HepG2 (cell line): ENCODE results near the gene SLC12A2. TPM values are rescaled to one million over a fixed set of nuclear protein-coding genes. Genes with fewer than 3 reads are reported as not detected.

ENCODE experiments used
- ATAC-seq: fragments of 200-7000 bp; cut with Tn5 transposase; 3 replicates; pipeline ENCODE4 v1.9.1; 2020; ENCODE audit warnings: mild to moderate bottlenecking, moderate library complexity
- BruUV-seq: library from RNA; stranded (reverse); fragments of 400-500 nt; replicated peaks from 2 replicates; lab custom pipeline; 2021; lab: Mats Ljungman, UMichigan
- CTCF ChIA-PET: fragments of 300-600 bp; formaldehyde crosslinking; extraction: SDS; loops from one replicate; lab custom pipeline; 2021; ENCODE audit warnings: low total read pairs, inconsistent platforms, low intra/inter-chr PET ratio; lab: Yijun Ruan, JAX
- POLR2A ChIA-PET: fragments of 350-600 bp; sonication (Branson Sonifier 250); formaldehyde crosslinking; loops from one replicate; lab custom pipeline; 2020; ENCODE audit warnings: antibody characterized with exemption, inconsistent platforms; lab: Yijun Ruan, JAX
- DNase-seq: peaks from one replicate; pipeline ENCODE4 v3.0.0-alpha.2; 2015; ENCODE audit warnings: low spot score
- FAIRE-seq: peaks from 3 replicates; lab custom pipeline; 2011; peaks lifted over from hg19 to GRCh38; lab: Jason Lieb, UNC
- H2AFZ ChIP-seq: one replicate; pipeline ENCODE4 v1.6.1; 2011; ENCODE audit warnings: low read length, inconsistent platforms
- H3K27ac ChIP-seq: fragments of 300-600 bp; 3 replicates; pipeline ENCODE4 v1.8.0; 2011; ENCODE audit warnings: mixed run types, mild to moderate bottlenecking, mixed read lengths, low read length, inconsistent platforms; ENCODE audit not compliant: insufficient read depth; ENCODE audit errors: extremely low read length
- H3K27me3 ChIP-seq, 2 experiments: fragments of 200-600 bp in 1 of 2; 2 replicates in 1 of 2; 3 replicates in 1 of 2; pipeline versions ENCODE4 v1.6.0 to v1.8.0; 2011; ENCODE audit warnings: low read length in 2 of 2, mild to moderate bottlenecking in 2 of 2, moderate library complexity in 2 of 2, inconsistent platforms in 1 of 2; ENCODE audit not compliant: insufficient read depth in 2 of 2, control insufficient read depth in 1 of 2
- H3K36me3 ChIP-seq, 2 experiments: fragments of 200-600 bp in 1 of 2; replicated peaks in 1 of 2; 2 replicates in 1 of 2; 3 replicates in 1 of 2; pipeline versions ENCODE4 v1.5.1 to v1.8.0; 2011; ENCODE audit warnings: low read length in 2 of 2, inconsistent platforms in 1 of 2; ENCODE audit not compliant: insufficient read depth in 2 of 2, control insufficient read depth in 1 of 2
- H3K4me1 ChIP-seq: 2 replicates; pipeline ENCODE4 v1.5.1; 2012; ENCODE audit warnings: low read length, inconsistent platforms; ENCODE audit not compliant: insufficient read depth
- H3K4me2 ChIP-seq: 2 replicates; pipeline ENCODE4 v1.6.0; 2011; ENCODE audit warnings: low read depth, low read length, inconsistent platforms
- H3K4me3 ChIP-seq, 3 experiments: fragments of 200-600 bp in 1 of 3; sonication (generic), shearing (Covaris generic) in 1 of 3; replicated peaks in 1 of 3; 2 replicates each; pipeline ENCODE4 v1.5.1; 2011 to 2016; ENCODE audit warnings: low read length in 3 of 3, inconsistent platforms in 2 of 3, low read depth in 2 of 3, mild to moderate bottlenecking in 2 of 3, control low read depth in 1 of 3, mixed read lengths in 1 of 3; ENCODE audit not compliant: insufficient read depth in 1 of 3
- H3K79me2 ChIP-seq: one replicate; pipeline ENCODE4 v1.6.1; 2011; ENCODE audit warnings: low read length, inconsistent platforms; ENCODE audit not compliant: insufficient read depth
- H3K9ac ChIP-seq: 2 replicates; pipeline ENCODE4 v1.6.0; 2011; ENCODE audit warnings: mild to moderate bottlenecking, low read depth, low read length, inconsistent platforms; ENCODE audit not compliant: insufficient read depth
- H3K9me3 ChIP-seq: 2 replicates; pipeline ENCODE4 v1.5.1; 2012; ENCODE audit warnings: mild to moderate bottlenecking, low read length
- H4K20me1 ChIP-seq: 2 replicates; pipeline ENCODE4 v1.6.0; 2011; ENCODE audit warnings: inconsistent platforms, mild to moderate bottlenecking, low read length, moderate library complexity; ENCODE audit not compliant: insufficient read depth
- CREM ChIP-seq, 2 experiments: sonication (generic) in 1 of 2; formaldehyde crosslinking in 1 of 2; IDR thresholded peaks; 2 replicates each; pipeline versions ENCODE4 v1.4.0 to v1.6.1; 2016 to 2020; ENCODE audit warnings: antibody characterized with exemption in 1 of 2, mild to moderate bottlenecking in 1 of 2, missing genetic modification reagents in 1 of 2
- DNMT1 ChIP-seq: sonication (generic); formaldehyde crosslinking; IDR thresholded peaks from 2 replicates; pipeline ENCODE4 v1.5.1; 2020; ENCODE audit warnings: mild to moderate bottlenecking, missing genetic modification reagents
- HNF1B ChIP-seq: sonication (generic); formaldehyde crosslinking; IDR thresholded peaks from 2 replicates; pipeline ENCODE4 v1.5.1; 2020; ENCODE audit warnings: mild to moderate bottlenecking, moderate library complexity, missing genetic modification reagents
- NFKBIZ ChIP-seq: IDR thresholded peaks from 2 replicates; pipeline ENCODE4 v1.6.1; 2018; ENCODE audit warnings: missing genetic modification reagents, missing compliant biosample characterization
- SP4 ChIP-seq: sonication (generic); formaldehyde crosslinking; IDR thresholded peaks from 2 replicates; pipeline ENCODE4 v1.8.1; 2023; ENCODE audit warnings: mild to moderate bottlenecking, missing genetic modification reagents
- TBX3 ChIP-seq: fragments of 450-650 bp; IDR thresholded peaks from 2 replicates; pipeline ENCODE4 v1.6.1; 2017; ENCODE audit warnings: antibody characterized with exemption, mild to moderate bottlenecking, inconsistent platforms, borderline replicate concordance
- TEAD2 ChIP-seq: sonication (generic); formaldehyde crosslinking; IDR thresholded peaks from 2 replicates; pipeline ENCODE4 v1.9.0; 2021; ENCODE audit warnings: missing genetic modification reagents
- TGIF2 ChIP-seq: IDR thresholded peaks from 2 replicates; pipeline ENCODE4 v1.6.1; 2016; ENCODE audit warnings: control low read depth, missing compliant biosample characterization
- ZBTB25 ChIP-seq: IDR thresholded peaks from 2 replicates; pipeline ENCODE4 v1.6.1; 2018; ENCODE audit warnings: missing genetic modification reagents
- ZNF292 ChIP-seq: sonication (generic); formaldehyde crosslinking; IDR thresholded peaks from 2 replicates; pipeline ENCODE4 v1.8.1; 2022; ENCODE audit warnings: mild to moderate bottlenecking, low read depth, missing genetic modification reagents, borderline replicate concordance
- ZNF660 ChIP-seq: sonication (generic); formaldehyde crosslinking; IDR thresholded peaks from 2 replicates; pipeline ENCODE4 v1.5.1; 2020; ENCODE audit warnings: mild to moderate bottlenecking, low read depth, missing genetic modification reagents, borderline replicate concordance
- ZNF672 ChIP-seq: sonication (generic); formaldehyde crosslinking; IDR thresholded peaks from 2 replicates; pipeline ENCODE4 v1.8.1; 2022; ENCODE audit warnings: missing genetic modification reagents
- WGBS: methylation state at CpG from one replicate; pipeline ENCODE4 v1.1.6; 2017; ENCODE audit warnings: low lambda C conversion rate; 5-methylcytosine and 5-hydroxymethylcytosine counted together
- in situ Hi-C: cut with HindIII; loops from 2 replicates; pipeline ENCODE4 v1.10.0; 2017; ENCODE audit warnings: low pct_unique_long_range_greater_than_20kb; ENCODE audit not compliant: extremely low pct_ligation_motif_present
- intact Hi-C: fragments of 100-400 bp; cut with micrococcal nuclease; formaldehyde crosslinking; loops from one replicate; pipeline ENCODE4 v1.10.0; 2022; ENCODE audit not compliant: unreplicated experiment
- polyA plus RNA-seq, 8 experiments: library from polyadenylated mRNA; depleted of rRNA in 3 of 8; stranded (reverse) in 7 of 8; unstranded in 1 of 8; fragments of >200 nt; fragmentation: Illumina TruSeq in 4 of 8; extraction: Trizol in 4 of 8; gene quantifications; 2 replicates each; pipeline versions ENCODE4 v1.2.1 to v1.2.3, GENCODE V29; 2011 to 2016; ENCODE audit warnings: low read depth in 4 of 8, missing spikeins in 1 of 8, mixed read lengths in 1 of 8; ENCODE audit not compliant: insufficient read depth in 1 of 8
- total RNA-seq, 5 experiments: library from RNA; depleted of rRNA; stranded (reverse); fragments of >200 nt; fragmentation: Illumina TruSeq; extraction: Trizol; gene quantifications; 2 replicates each; pipeline ENCODE4 v1.2.3, GENCODE V29; 2016; ENCODE audit warnings: low read depth in 1 of 5
- TF ChIP-seq, protein P1 (sequence below): sonication (generic); formaldehyde crosslinking; IDR thresholded peaks from 2 replicates; pipeline ENCODE4 v1.4.0; 2020; ENCODE audit warnings: missing genetic modification reagents
- TF ChIP-seq, protein P2 (sequence below): sonication (generic); formaldehyde crosslinking; IDR thresholded peaks from 2 replicates; pipeline ENCODE4 v1.4.0; 2020; ENCODE audit warnings: missing genetic modification reagents
- TF ChIP-seq, protein P3 (sequence below): sonication (generic); formaldehyde crosslinking; IDR thresholded peaks from 2 replicates; pipeline ENCODE4 v1.4.0; 2020; ENCODE audit warnings: missing genetic modification reagents

Gene SLC12A2
- total and polyA plus RNA-seq, 2 of the 13 experiments (the other 11 are each of a cell fraction or from before 2014, with no cell fraction given), result 4.0 to 9.7 TPM

- no peaks in the 10 kb centered on the region for H3K36me3 ChIP-seq
- H3K4me2 ChIP-seq, result no peak overlapping the region
- BruUV-seq, result no TSS peak
- H4K20me1 ChIP-seq, result no peaks in the 10 kb centered on the region
- H3K27ac ChIP-seq, result no peak overlapping the region
- no peak overlapping the region for H2AFZ ChIP-seq
- POLR2A ChIA-PET, result no interaction called here
- H3K4me3 ChIP-seq, result no peak overlapping the region
- no peaks in the 10 kb centered on the region for H3K4me1 ChIP-seq
- H3K27me3 ChIP-seq, result no peaks in the 10 kb centered on the region
- no peaks in the 10 kb centered on the region for H3K79me2 ChIP-seq
- intact Hi-C loops, result no loop called here
- in situ Hi-C loops, result no loop called here
- DNase-seq (no peak), ATAC-seq (no peak), FAIRE-seq (no peak)
- 57% methylated on average over 2 of the region's 2 CpGs for WGBS
- no peaks in the 10 kb centered on the region for H3K9me3 ChIP-seq
- CTCF ChIA-PET, result no interaction called here
- H3K9ac ChIP-seq, result no peak overlapping the region
- no peak for TF ChIP-seq NFKBIZ (CRISPR knock-in tag)
- TF ChIP-seq, protein P1, sequence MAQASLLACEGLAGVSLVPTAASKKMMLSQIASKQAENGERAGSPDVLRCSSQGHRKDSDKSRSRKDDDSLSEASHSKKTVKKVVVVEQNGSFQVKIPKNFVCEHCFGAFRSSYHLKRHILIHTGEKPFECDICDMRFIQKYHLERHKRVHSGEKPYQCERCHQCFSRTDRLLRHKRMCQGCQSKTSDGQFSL (CRISPR knock-in tag), result no peak
- TF ChIP-seq DNMT1 (CRISPR knock-in tag), result no peak
- TF ChIP-seq, protein P2, sequence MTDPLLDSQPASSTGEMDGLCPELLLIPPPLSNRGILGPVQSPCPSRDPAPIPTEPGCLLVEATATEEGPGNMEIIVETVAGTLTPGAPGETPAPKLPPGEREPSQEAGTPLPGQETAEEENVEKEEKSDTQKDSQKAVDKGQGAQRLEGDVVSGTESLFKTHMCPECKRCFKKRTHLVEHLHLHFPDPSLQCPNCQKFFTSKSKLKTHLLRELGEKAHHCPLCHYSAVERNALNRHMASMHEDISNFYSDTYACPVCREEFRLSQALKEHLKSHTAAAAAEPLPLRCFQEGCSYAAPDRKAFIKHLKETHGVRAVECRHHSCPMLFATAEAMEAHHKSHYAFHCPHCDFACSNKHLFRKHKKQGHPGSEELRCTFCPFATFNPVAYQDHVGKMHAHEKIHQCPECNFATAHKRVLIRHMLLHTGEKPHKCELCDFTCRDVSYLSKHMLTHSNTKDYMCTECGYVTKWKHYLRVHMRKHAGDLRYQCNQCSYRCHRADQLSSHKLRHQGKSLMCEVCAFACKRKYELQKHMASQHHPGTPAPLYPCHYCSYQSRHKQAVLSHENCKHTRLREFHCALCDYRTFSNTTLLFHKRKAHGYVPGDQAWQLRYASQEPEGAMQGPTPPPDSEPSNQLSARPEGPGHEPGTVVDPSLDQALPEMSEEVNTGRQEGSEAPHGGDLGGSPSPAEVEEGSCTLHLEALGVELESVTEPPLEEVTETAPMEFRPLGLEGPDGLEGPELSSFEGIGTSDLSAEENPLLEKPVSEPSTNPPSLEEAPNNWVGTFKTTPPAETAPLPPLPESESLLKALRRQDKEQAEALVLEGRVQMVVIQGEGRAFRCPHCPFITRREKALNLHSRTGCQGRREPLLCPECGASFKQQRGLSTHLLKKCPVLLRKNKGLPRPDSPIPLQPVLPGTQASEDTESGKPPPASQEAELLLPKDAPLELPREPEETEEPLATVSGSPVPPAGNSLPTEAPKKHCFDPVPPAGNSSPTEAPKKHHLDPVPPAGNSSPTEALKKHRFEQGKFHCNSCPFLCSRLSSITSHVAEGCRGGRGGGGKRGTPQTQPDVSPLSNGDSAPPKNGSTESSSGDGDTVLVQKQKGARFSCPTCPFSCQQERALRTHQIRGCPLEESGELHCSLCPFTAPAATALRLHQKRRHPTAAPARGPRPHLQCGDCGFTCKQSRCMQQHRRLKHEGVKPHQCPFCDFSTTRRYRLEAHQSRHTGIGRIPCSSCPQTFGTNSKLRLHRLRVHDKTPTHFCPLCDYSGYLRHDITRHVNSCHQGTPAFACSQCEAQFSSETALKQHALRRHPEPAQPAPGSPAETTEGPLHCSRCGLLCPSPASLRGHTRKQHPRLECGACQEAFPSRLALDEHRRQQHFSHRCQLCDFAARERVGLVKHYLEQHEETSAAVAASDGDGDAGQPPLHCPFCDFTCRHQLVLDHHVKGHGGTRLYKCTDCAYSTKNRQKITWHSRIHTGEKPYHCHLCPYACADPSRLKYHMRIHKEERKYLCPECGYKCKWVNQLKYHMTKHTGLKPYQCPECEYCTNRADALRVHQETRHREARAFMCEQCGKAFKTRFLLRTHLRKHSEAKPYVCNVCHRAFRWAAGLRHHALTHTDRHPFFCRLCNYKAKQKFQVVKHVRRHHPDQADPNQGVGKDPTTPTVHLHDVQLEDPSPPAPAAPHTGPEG, result no peak
- no peak for TF ChIP-seq ZBTB25 (CRISPR knock-in tag)
- TF ChIP-seq TEAD2 (CRISPR knock-in tag), result no peak
- no peak for TF ChIP-seq CREM (IDR thresholded peaks at IDR 0.05)
- TF ChIP-seq CREM (CRISPR knock-in tag; IDR thresholded peaks at IDR 0.05), result no peak
- TF ChIP-seq HNF1B (CRISPR knock-in tag), result no peak
- TF ChIP-seq TGIF2 (CRISPR knock-in tag), result no peak
- TF ChIP-seq ZNF660 (CRISPR knock-in tag), result no peak
- TF ChIP-seq ZNF672 (CRISPR knock-in tag), result no peak
- TF ChIP-seq, protein P3, sequence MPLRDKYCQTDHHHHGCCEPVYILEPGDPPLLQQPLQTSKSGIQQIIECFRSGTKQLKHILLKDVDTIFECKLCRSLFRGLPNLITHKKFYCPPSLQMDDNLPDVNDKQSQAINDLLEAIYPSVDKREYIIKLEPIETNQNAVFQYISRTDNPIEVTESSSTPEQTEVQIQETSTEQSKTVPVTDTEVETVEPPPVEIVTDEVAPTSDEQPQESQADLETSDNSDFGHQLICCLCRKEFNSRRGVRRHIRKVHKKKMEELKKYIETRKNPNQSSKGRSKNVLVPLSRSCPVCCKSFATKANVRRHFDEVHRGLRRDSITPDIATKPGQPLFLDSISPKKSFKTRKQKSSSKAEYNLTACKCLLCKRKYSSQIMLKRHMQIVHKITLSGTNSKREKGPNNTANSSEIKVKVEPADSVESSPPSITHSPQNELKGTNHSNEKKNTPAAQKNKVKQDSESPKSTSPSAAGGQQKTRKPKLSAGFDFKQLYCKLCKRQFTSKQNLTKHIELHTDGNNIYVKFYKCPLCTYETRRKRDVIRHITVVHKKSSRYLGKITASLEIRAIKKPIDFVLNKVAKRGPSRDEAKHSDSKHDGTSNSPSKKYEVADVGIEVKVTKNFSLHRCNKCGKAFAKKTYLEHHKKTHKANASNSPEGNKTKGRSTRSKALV (CRISPR knock-in tag), result no peak
- no peak for TF ChIP-seq SP4
- TF ChIP-seq ZNF292 (CRISPR knock-in tag), result no peak
- no peak for TF ChIP-seq TBX3
Observed at GRCh38 chr5:128146671-128147070, 63.1 kb downstream of the SLC12A2 start.
